KMS-11 (cell line): Measurements from ENCODE around the gene TEDDM1.

Experiments
- H2AFZ ChIP-seq: fragments of 200-600 bp; sonication (generic); 2 replicates; pipeline ENCODE4 v1.6.1; 2016; ENCODE audit warnings: antibody characterized with exemption, mixed run types, low read depth
- H3K27ac ChIP-seq: fragments of 200-600 bp; sonication (generic); 2 replicates; pipeline ENCODE4 v1.6.1; 2016; ENCODE audit warnings: mild to moderate bottlenecking, mixed run types
- H3K27me3 ChIP-seq: fragments of 200-600 bp; sonication (generic); 2 replicates; pipeline ENCODE4 v1.6.1; 2017; ENCODE audit warnings: mild to moderate bottlenecking, low read depth, mixed run types, moderate library complexity; ENCODE audit not compliant: insufficient read depth
- H3K36me3 ChIP-seq: fragments of 200-600 bp; sonication (generic); 2 replicates; pipeline ENCODE4 v1.6.1; 2017; ENCODE audit warnings: mild to moderate bottlenecking, mixed run types; ENCODE audit not compliant: insufficient read depth
- H3K4me1 ChIP-seq: fragments of 200-600 bp; sonication (generic); 2 replicates; pipeline ENCODE4 v1.6.1; 2016; ENCODE audit warnings: mild to moderate bottlenecking, low read depth, mixed run types; ENCODE audit not compliant: poor library complexity, severe bottlenecking
- H3K4me2 ChIP-seq: fragments of 200-600 bp; sonication (generic); 2 replicates; pipeline ENCODE4 v1.7.0; 2016; ENCODE audit warnings: mild to moderate bottlenecking, mixed run types
- H3K4me3 ChIP-seq: fragments of 200-600 bp; sonication (generic); IDR thresholded peaks from 2 replicates; pipeline ENCODE4 v1.6.1; 2017; ENCODE audit warnings: low read depth, low read length, mixed read lengths; ENCODE audit not compliant: insufficient read depth
- H3K79me2 ChIP-seq: fragments of 200-600 bp; sonication (generic); 2 replicates; pipeline ENCODE4 v1.6.1; 2016; ENCODE audit warnings: low read depth, mixed run types; ENCODE audit not compliant: insufficient read depth
- H3K9ac ChIP-seq: fragments of 200-600 bp; sonication (generic); 2 replicates; pipeline ENCODE4 v1.6.1; 2016; ENCODE audit warnings: mild to moderate bottlenecking, mixed run types
- H4K20me1 ChIP-seq: fragments of 200-600 bp; sonication (generic); 2 replicates; pipeline ENCODE4 v1.6.1; 2016; ENCODE audit warnings: mild to moderate bottlenecking, mixed run types; ENCODE audit not compliant: insufficient read depth
- TF ChIP-seq, protein P1 (sequence below): fragments of 200-600 bp; sonication (generic); conservative IDR thresholded peaks from 2 replicates; pipeline ENCODE4 v1.6.1; 2017; ENCODE audit warnings: low read depth, mild to moderate bottlenecking, antibody characterized with exemption, low read length, moderate library complexity, mixed read lengths

Gene TEDDM1

DNA sequence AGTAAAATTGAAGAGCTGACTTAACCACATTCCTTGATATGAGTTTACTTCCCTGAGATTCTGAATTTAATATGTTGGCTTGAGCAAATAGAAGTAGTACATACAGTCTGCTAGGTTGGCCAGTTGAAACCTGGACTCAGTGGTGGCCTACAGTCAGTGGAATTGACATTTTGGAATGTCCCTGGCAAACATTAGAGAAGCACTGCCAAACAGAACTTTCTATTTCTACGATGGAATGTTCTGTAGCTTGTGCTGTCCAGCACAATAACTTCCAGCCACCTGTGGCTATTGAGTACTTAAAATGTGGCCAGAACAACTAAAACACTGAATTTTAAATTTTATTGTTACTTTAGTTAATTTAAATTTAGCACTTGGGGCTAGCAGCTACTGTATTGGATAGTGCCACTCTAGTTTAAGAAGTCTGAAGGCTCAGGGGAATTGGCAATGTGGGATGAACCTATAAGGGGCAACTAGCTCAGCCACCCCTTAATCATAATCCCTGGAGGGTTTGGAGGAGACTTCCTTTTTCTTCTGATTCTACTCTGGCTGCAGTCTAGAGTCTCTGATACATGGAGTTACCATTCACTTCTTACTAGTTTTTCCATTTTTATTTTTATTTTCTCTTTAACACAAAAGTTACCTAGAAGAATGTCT is 10.3 kb upstream of the TEDDM1 start:
- no peaks in the 10 kb centered on the region for H3K27me3 ChIP-seq
- TF ChIP-seq, protein P1, sequence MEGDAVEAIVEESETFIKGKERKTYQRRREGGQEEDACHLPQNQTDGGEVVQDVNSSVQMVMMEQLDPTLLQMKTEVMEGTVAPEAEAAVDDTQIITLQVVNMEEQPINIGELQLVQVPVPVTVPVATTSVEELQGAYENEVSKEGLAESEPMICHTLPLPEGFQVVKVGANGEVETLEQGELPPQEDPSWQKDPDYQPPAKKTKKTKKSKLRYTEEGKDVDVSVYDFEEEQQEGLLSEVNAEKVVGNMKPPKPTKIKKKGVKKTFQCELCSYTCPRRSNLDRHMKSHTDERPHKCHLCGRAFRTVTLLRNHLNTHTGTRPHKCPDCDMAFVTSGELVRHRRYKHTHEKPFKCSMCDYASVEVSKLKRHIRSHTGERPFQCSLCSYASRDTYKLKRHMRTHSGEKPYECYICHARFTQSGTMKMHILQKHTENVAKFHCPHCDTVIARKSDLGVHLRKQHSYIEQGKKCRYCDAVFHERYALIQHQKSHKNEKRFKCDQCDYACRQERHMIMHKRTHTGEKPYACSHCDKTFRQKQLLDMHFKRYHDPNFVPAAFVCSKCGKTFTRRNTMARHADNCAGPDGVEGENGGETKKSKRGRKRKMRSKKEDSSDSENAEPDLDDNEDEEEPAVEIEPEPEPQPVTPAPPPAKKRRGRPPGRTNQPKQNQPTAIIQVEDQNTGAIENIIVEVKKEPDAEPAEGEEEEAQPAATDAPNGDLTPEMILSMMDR, result no peak
- H3K27ac ChIP-seq, result no peak overlapping the region
- H3K4me1 ChIP-seq, result no peaks in the 10 kb centered on the region
- H3K79me2 ChIP-seq, result no peaks in the 10 kb centered on the region
- no peaks in the 10 kb centered on the region for H4K20me1 ChIP-seq
- no peak overlapping the region for H3K4me3 ChIP-seq
- no peak overlapping the region for H3K9ac ChIP-seq
- H3K36me3 ChIP-seq, result no peaks in the 10 kb centered on the region
- H3K4me2 ChIP-seq, result no peak overlapping the region
- H2AFZ ChIP-seq, result no peak overlapping the region

DNA sequence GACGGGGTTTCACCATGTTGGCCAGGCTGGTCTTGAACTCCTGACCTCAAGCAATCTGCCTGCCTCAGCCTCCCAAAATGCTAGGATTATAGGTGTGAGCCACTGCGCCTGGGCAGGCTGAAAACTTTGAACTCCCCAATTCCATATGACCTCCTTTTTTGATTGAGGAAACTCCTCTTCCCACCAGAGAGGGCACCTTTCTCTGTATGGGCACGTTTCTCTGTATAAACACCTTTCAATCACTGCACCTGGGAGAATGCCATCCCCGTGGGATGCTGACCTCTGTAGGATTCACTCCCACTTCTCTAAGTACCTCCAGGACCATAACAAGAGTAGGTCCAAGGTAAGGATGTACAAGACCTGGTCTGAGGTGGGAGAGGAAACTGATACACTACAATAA is 9.7 kb upstream of the TEDDM1 start:
- Histone ChIP-seq H3K36me3 (no peaks in the 10 kb centered on the region), H3K4me2 (no peak overlapping the region), H3K4me3 (no peak overlapping the region), H3K27me3 (no peaks in the 10 kb centered on the region), H3K4me1 (no peaks in the 10 kb centered on the region), H3K79me2 (no peaks in the 10 kb centered on the region), H3K27ac (no peak overlapping the region), H2AFZ (no peak overlapping the region), H3K9ac (no peak overlapping the region), H4K20me1 (no peaks in the 10 kb centered on the region)
- TF ChIP-seq, protein P1, result no peak

DNA sequence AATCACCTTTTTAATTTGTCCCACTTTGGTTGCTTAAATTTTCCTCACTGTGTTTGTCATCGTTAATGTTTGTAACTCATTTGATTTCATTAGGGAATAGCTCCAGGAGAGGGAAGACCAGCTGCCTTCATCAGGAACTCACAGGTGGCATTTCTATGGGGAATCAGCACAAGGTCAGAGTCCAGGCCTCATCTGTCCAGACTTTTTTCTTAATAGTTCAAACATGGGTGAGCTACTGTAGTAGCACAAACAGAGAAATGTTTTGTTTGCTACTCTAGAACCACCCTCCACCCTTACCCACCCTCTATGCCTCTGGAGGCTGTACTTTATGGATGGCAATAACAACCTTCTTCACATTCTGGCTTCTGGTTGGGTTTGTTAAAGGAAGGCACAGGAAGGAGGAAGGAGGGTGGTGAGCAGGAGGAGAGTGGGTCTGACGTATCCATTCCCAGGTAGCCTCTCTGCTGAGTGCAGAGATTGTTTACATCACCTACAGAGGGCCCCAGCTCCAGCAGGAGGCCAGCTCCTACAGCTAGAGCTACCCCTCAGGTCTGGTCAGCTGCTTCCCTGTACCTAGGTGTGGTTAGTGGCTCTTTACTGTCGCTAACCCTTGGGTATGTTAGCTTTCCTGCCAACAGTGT is 8.1 kb upstream of the TEDDM1 start:
- Histone ChIP-seq H2AFZ (no peak overlapping the region), H3K4me2 (no peak overlapping the region)

DNA sequence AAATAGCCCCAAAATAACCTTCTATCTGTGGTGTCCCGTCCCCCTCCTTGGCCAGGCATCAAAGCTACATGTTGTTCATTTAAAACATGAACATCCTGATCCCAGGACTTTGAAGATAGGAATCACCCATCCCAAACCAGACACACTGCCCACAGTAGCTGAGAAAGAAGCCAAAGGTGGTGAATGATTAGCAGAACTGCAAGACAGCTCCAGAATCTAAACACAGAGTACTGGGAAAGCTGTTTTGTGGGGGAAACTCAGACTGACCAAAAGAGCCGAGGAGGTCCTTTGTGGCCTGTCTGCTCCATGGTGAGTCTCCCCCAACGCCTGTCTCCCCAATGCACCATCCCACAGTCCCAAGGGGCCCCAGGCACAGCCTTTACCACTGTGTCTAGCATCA is 7.3 kb upstream of the TEDDM1 start:
- no peak overlapping the region for H3K9ac ChIP-seq

More for the DNA sequence above, 8.1 kb upstream of the TEDDM1 start:
- H3K27me3 ChIP-seq, result no peaks in the 10 kb centered on the region
- TF ChIP-seq, protein P1, result no peak
- H4K20me1 ChIP-seq, result no peaks in the 10 kb centered on the region
- no peak overlapping the region for H3K4me3 ChIP-seq
- no peaks in the 10 kb centered on the region for H3K79me2 ChIP-seq
- no peaks in the 10 kb centered on the region for H3K4me1 ChIP-seq
- no peaks in the 10 kb centered on the region for H3K36me3 ChIP-seq
- H3K27ac ChIP-seq, result no peak overlapping the region
- H3K9ac ChIP-seq, result no peak overlapping the region

More for the DNA sequence above, 7.3 kb upstream of the TEDDM1 start:
- Histone ChIP-seq H3K4me1 (no peaks in the 10 kb centered on the region), H3K27me3 (no peaks in the 10 kb centered on the region), H3K36me3 (no peaks in the 10 kb centered on the region), H4K20me1 (no peaks in the 10 kb centered on the region), H3K4me2 (no peak overlapping the region), H2AFZ (no peak overlapping the region), H3K79me2 (no peaks in the 10 kb centered on the region), H3K27ac (no peak overlapping the region), H3K4me3 (no peak overlapping the region)
- TF ChIP-seq, protein P1, result no peak
